Right atrium auricular region (tissue), 2 donors: ENCODE measurements around the gene IGLON5. TPM values are rescaled to one million over a fixed set of nuclear protein-coding genes. Genes with fewer than 3 reads are reported as not detected.

Experiments used
- DNase-seq: peaks from one replicate; pipeline ENCODE4 v3.0.0-alpha.2; 2019; ENCODE audit warnings: low spot score
- H3K27ac ChIP-seq, 2 donors: fragments of 200-600 bp; sonication (generic); 1 replicate in 1 of 2; 2 replicates in 1 of 2; pipeline ENCODE4 v1.5.1; 2016 to 2019
- H3K27me3 ChIP-seq, 2 donors: fragments of 200-600 bp; sonication (generic); one replicate each; pipeline versions ENCODE4 v1.5.1 to v1.6.0; 2017 to 2019
- H3K36me3 ChIP-seq: fragments of 200-600 bp; sonication (generic); one replicate; pipeline ENCODE4 v1.5.1; 2016
- H3K4me1 ChIP-seq, 2 donors: fragments of 200-600 bp; sonication (generic); one replicate each; pipeline versions ENCODE4 v1.5.1 to v1.6.0; 2017 to 2019
- H3K4me3 ChIP-seq, 2 donors: fragments of 200-600 bp; sonication (generic); 1 replicate in 1 of 2; 2 replicates in 1 of 2; pipeline ENCODE4 v1.5.1; 2017 to 2019; ENCODE audit warnings: mild to moderate bottlenecking in 1 of 2, moderate library complexity in 1 of 2
- H3K9me3 ChIP-seq, 2 donors: fragments of 200-600 bp; sonication (generic); one replicate each; pipeline ENCODE4 v1.5.1; 2019
- total RNA-seq, 2 donors: library from RNA; depleted of rRNA; stranded (reverse); fragments of >200 nt; gene quantifications; one replicate each; pipeline ENCODE4 v1.1.0, GENCODE V29; 2016
- TF ChIP-seq, protein P1 (sequence below), 2 donors: fragments of 200-600 bp; sonication (generic); IDR thresholded peaks; one replicate each; pipeline ENCODE4 v1.5.1; 2019; ENCODE audit warnings: antibody characterized with exemption in 2 of 2

The IGLON5 gene
- total RNA-seq, 2 donors from 2014 or later, result 0.31 TPM; not detected in 1

DNA sequence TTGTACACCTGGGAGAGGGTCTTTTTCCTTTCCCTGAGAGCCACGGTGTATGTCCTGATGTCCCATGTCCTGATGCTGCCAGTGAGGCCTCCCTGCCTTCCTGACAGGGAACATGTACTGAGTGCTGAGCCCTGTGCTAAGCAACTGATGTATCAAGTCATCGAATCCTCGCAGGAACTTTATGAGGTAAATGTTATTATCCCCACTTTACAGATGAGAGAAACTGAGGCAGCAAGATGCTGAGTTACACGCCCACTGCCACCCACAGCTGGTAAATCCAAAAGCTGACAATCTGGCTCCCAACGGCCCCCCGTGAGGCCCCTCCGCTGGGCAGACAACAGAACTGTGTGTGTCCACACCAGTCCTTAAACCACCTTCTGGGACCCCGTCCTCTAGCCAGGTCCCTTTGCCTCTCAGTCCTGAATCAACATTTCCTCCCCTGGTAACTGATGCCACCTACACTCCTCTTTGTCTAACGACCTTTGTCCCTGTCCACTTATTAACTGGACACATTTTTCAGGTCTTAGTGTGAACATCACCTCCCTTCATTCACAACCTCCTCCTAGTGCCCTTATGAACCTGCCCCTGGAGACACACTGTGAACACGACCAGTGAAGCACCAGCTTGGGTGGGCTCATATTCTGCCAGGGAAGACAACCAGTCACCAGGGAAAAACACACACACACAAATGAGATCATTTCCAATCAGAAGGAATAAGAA is 35.9 kb downstream of the IGLON5 start:
- H3K27me3 ChIP-seq, result no peaks in the 10 kb centered on the region
- no peak overlapping the region for H3K27ac ChIP-seq
- H3K4me1 ChIP-seq, result no peaks in the 10 kb centered on the region
- peaks cover 32% of the 10 kb centered on the region for H3K36me3 ChIP-seq
- DNase-seq, result no peak
- H3K4me3 ChIP-seq, result no peak overlapping the region
- TF ChIP-seq, protein P1, sequence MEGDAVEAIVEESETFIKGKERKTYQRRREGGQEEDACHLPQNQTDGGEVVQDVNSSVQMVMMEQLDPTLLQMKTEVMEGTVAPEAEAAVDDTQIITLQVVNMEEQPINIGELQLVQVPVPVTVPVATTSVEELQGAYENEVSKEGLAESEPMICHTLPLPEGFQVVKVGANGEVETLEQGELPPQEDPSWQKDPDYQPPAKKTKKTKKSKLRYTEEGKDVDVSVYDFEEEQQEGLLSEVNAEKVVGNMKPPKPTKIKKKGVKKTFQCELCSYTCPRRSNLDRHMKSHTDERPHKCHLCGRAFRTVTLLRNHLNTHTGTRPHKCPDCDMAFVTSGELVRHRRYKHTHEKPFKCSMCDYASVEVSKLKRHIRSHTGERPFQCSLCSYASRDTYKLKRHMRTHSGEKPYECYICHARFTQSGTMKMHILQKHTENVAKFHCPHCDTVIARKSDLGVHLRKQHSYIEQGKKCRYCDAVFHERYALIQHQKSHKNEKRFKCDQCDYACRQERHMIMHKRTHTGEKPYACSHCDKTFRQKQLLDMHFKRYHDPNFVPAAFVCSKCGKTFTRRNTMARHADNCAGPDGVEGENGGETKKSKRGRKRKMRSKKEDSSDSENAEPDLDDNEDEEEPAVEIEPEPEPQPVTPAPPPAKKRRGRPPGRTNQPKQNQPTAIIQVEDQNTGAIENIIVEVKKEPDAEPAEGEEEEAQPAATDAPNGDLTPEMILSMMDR (IDR thresholded peaks at IDR 0.05), result no peak
- no peaks in the 10 kb centered on the region for H3K9me3 ChIP-seq

DNA sequence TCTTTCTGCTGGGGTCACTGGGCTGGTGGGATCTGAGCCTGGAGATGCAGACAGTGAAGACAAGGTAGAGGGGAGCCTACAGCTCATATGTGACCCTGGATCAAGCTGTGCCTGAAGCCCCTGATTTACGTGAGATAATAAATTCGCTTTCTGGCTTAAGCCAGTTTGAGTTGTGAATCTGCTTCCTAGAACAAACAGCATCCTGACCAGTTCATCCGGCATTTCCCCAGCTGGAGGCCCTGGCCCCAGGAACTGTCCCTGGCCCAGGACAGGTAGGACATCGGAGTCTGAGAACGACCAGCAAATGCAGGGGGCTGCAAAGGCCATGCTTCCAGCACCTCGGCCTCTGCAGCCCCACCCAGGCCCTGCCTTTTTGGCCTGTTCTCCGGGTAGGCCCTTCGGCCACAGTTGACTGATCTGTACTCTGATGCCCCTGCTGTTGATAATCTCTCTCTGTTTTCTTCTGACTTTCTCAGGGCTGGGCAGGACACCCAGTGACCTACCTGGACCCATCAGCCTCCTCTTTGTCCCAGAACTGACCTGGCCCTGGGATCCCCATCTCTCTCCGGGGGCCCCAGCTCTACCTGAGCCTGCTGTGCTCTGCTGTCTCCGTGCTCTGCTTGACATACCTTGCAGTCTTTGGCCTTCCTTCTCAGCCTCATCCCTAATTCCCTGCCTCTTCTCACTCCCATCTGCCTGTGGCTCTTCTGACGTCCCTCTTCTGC is 40.0 kb downstream of the IGLON5 start:
- peaks cover 38% of the 10 kb centered on the region for H3K36me3 ChIP-seq
- no peak overlapping the region for H3K27ac ChIP-seq
- no peaks in the 10 kb centered on the region for H3K27me3 ChIP-seq
- H3K4me3 ChIP-seq, result no peak overlapping the region
- no peaks in the 10 kb centered on the region for H3K9me3 ChIP-seq
- DNase-seq, result no peak
- no peaks in the 10 kb centered on the region for H3K4me1 ChIP-seq
- TF ChIP-seq, protein P1 (IDR thresholded peaks at IDR 0.05), result no peak

DNA sequence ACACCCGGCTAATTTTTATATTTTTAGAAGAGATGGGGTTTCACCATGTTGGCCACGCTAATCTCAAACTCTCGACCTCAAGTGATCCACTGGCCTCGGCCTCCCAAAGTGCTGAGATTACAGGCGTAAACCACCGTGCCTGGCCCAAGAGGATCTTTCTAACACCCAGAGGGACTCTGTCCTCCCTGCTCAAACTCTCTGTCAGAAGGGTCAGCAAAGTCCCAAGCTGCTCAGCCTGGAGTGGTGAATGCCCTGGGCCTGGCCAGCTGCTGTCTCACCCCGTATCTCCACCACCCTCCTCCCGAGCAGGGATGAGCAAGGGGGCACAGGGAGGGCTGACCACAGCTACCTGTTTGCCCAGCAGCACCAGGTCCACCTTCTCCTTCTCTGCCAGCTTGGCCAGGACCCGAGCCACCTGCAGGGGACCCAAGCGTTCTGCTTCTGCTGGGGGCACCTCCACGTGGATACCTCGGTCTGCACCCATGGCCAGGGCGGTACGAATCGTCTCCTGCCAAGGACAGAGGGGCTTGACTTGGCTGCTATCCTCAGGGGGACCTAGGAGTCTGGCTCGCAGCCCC is 41.4 kb downstream of the IGLON5 start:
- H3K4me1 ChIP-seq, result no peaks in the 10 kb centered on the region
- H3K27me3 ChIP-seq, result no peaks in the 10 kb centered on the region
- DNase-seq, result no peak
- TF ChIP-seq, protein P1 (IDR thresholded peaks at IDR 0.05), result no peak
- H3K4me3 ChIP-seq, result no peak overlapping the region
- H3K27ac ChIP-seq, result no peak overlapping the region
- peaks cover 30% of the 10 kb centered on the region for H3K36me3 ChIP-seq
- H3K9me3 ChIP-seq, result no peaks in the 10 kb centered on the region

DNA sequence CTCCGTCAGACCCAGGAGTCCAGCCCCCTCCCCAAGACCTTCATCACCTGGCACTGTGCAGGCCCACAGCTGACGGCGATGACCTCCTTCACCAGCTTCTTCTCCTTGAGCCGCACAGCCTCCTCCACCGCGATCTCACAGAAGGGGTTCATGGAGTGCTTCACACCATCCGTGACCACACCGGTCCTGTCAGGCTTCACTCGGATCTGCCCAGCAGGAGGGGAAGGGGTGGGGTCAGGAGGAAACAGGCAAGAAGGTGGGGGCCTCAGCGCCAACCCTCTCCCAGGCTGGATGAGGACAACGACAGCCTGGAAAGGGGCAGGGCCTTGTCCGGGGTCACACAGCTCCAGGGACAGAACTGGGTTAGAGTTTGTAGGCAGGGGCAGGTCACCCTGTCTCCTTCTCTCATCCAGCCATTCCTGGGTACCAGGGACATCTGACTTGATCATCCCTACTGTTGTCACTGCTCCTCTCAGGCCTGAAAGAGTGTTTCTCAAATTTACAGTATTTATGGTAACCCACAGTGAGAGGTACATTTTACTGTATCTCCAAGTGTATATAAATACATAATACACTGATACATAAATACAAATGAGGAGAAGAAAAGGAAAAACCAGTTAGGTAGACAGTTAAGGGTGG is 42.8 kb downstream of the IGLON5 start:
- TF ChIP-seq, protein P1 (IDR thresholded peaks at IDR 0.05), result no peak
- no peak for DNase-seq
- H3K27me3 ChIP-seq, result no peaks in the 10 kb centered on the region
- no peak overlapping the region for H3K4me3 ChIP-seq
- H3K4me1 ChIP-seq, result no peaks in the 10 kb centered on the region
- peaks cover 30% of the 10 kb centered on the region for H3K36me3 ChIP-seq
- H3K9me3 ChIP-seq, result no peaks in the 10 kb centered on the region
- no peak overlapping the region for H3K27ac ChIP-seq

DNA sequence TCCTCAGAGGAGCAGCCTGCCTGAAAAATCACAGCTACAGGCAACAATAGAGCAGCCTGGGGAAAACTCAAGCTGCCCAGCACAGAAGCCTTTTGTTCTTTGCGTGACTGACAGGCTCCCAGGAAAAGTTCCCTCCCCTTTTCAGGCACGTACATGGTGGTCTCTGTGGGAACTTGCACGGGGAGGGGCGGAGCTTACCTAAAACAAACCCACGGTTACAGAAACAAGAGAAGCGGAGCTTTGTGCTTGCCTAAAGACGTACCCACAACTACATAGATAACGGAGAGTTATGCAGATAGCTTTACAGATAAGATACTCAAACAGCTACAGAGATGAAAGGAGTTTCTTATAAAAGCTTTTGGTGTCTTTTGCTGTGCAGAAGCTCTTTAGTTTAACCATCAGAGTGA is 43.3 kb downstream of the IGLON5 start:
- no peak overlapping the region for H3K4me3 ChIP-seq
- H3K27ac ChIP-seq, result no peak overlapping the region
- DNase-seq, result no peak
- H3K9me3 ChIP-seq, result no peaks in the 10 kb centered on the region
- peaks cover 29% of the 10 kb centered on the region for H3K36me3 ChIP-seq
- no peaks in the 10 kb centered on the region for H3K4me1 ChIP-seq
- TF ChIP-seq, protein P1 (IDR thresholded peaks at IDR 0.05), result no peak
- no peaks in the 10 kb centered on the region for H3K27me3 ChIP-seq
